GM06990 (cell line): ENCODE data around the gene WDR45B.

ENCODE experiments used
- DNase-seq: peaks from one replicate; pipeline ENCODE4 v3.0.0-alpha.2; 2011; ENCODE audit not compliant: insufficient read length; ENCODE audit errors: extremely low read depth
- H3K27me3 ChIP-seq: replicated peaks from 2 replicates; pipeline ENCODE4 v1.6.0; 2011; ENCODE audit warnings: low read length; ENCODE audit not compliant: control insufficient read depth, insufficient read depth
- H3K36me3 ChIP-seq: 2 replicates; pipeline ENCODE4 v1.5.1; 2011; ENCODE audit warnings: low read length; ENCODE audit not compliant: control insufficient read depth, insufficient read depth
- H3K4me3 ChIP-seq: replicated peaks from 2 replicates; pipeline ENCODE4 v1.5.1; 2011; ENCODE audit warnings: low read depth, mild to moderate bottlenecking, control low read depth, low read length
- TF ChIP-seq, protein P1 (sequence below): IDR thresholded peaks from 2 replicates; pipeline ENCODE4 v1.5.1; 2011; ENCODE audit warnings: low read length, control low read depth, mild to moderate bottlenecking, inconsistent platforms; ENCODE audit not compliant: insufficient read depth, poor library complexity, severe bottlenecking

WDR45B gene

DNA sequence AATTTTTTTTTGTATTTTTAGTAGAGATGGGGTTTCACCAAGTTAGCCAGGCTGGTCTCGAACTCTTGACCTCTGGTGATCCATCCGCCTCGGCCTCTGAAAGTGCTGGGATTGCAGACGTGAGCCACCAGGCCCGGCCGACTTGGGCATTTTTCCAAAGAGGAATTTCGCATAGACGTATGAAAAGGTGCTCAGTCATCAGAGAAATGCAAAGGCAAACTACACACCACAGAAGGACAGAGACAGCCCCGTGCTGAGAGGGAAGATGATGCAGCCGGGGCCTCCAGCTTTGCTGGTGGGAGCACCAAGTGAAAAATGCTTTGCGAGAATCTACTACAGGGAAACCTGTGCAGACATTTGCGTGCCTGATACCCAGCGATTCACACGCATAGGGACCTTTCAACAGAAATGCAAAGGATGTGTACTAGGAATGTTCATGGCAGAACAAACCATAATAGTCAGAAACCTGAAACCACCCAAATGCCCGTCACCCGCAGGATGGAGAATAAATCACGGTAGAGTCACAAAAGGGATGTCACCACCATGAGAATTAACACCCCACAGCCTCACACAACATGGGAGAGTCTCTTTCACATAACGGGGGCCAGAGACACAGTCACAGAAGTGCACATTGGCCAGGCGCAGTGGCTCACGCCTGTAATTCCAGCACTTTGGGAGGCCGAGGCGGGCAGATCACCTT, 45.1 kb upstream of the WDR45B start:
- Histone ChIP-seq H3K36me3 (no peaks in the 10 kb centered on the region), H3K4me3 (no peak overlapping the region), H3K27me3 (no peaks in the 10 kb centered on the region)
- DNase-seq: no peak
- TF ChIP-seq, protein P1, sequence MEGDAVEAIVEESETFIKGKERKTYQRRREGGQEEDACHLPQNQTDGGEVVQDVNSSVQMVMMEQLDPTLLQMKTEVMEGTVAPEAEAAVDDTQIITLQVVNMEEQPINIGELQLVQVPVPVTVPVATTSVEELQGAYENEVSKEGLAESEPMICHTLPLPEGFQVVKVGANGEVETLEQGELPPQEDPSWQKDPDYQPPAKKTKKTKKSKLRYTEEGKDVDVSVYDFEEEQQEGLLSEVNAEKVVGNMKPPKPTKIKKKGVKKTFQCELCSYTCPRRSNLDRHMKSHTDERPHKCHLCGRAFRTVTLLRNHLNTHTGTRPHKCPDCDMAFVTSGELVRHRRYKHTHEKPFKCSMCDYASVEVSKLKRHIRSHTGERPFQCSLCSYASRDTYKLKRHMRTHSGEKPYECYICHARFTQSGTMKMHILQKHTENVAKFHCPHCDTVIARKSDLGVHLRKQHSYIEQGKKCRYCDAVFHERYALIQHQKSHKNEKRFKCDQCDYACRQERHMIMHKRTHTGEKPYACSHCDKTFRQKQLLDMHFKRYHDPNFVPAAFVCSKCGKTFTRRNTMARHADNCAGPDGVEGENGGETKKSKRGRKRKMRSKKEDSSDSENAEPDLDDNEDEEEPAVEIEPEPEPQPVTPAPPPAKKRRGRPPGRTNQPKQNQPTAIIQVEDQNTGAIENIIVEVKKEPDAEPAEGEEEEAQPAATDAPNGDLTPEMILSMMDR: no peak

DNA sequence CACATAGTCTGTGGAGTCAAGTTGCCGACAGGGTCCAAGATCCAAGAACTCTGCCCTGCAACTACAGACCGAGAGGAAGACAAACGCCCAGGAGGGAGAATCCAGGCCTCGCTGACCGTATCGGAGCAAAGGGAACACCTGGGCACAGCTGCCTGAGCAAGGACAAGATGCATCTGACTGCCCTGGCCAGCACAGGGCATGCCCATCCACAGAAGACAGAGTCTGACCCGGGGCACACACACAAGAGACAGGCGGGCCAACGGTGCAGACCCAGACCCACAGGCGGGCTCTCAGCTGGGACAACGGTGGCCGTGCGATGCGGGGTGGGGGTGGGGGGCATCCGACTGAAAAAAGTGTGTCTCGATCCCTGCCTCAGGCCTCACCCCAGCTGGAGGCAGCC, 44.0 kb upstream of the WDR45B start:
- no peak for DNase-seq
- H3K27me3 ChIP-seq: no peaks in the 10 kb centered on the region

DNA sequence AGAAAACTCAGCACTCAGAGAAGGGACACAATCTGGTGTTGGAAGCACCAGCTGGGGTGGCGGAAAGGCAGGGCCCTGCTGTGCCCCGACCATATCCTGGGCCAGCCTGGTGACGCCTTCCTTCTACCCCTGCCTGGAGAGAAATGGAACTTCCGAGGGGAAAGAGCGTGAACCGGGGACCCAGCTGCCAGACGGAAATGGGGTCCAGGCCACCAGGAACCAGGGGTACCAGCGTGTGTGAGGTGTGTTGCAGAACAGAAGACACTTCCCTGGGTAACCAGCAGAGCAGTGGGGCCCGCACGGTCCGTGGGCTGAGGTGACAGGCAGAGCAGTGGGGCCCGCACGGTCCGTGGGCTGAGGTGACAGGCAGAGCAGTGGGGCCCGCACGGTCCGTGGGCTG, 43.5 kb upstream of the WDR45B start:
- H3K36me3 ChIP-seq: no peaks in the 10 kb centered on the region

More for the DNA sequence above, 44.0 kb upstream of the WDR45B start:
- H3K4me3 ChIP-seq: no peak overlapping the region
- TF ChIP-seq, protein P1: no peak
- no peaks in the 10 kb centered on the region for H3K36me3 ChIP-seq

DNA sequence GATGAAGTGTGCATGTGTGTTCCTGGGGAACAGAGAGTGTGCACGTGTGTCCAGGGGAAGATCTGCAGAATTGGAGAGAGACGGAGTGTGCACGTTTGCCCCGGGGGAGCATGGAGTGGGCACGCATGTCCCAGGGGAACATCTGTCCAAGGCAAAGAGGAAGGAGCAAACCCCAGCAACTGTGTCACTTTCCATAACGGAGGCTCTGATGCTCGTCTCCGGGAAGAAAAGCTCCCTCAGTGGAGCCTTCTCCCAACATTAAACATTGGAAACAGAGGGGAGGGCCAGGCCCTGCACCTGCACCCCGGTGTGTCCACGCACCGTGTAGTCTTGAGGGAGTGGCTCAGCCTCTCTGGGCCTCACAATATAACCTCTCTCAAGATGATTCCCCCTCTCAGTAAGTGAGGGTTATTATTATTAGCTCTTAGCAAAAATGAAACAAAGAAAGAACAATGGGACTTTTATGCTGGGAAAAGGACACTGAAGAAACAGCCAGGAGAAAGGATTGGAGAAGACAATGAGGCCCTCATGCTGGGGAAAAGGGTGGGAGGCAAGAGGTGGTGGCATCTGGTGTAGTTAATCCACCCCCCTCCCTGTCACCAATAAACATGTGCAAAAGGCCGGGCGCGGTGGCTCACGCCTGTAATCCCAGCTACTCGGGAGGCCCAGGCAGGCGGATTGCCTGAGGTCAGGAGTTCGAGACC, 42.7 kb upstream of the WDR45B start:
- H3K36me3 ChIP-seq: no peaks in the 10 kb centered on the region
- no peaks in the 10 kb centered on the region for H3K27me3 ChIP-seq
- TF ChIP-seq, protein P1: no peak
- DNase-seq: no peak
- H3K4me3 ChIP-seq: no peak overlapping the region

More for the DNA sequence above, 43.5 kb upstream of the WDR45B start:
- no peak overlapping the region for H3K4me3 ChIP-seq
- DNase-seq: no peak
- no peaks in the 10 kb centered on the region for H3K27me3 ChIP-seq
- TF ChIP-seq, protein P1: no peak

DNA sequence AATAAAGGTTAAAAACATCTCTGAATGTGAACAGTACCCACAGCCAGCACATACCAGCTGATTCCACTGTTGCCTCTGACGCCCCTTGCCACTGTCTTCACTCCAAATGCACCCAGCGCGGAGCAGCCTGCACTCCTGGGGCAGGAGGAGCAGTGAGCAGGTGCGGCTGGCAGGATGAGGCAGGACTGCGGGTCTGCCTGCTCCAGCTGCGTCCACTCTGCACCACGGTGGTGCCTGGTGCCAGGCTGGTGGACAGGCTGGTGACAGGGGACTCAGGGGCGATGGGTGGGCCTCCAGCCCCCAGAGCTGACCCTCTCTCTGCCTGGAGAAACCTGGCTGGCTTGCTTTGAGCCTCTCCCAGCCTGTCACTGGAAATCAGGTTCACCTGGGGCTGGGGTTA, 40.8 kb upstream of the WDR45B start:
- H3K27me3 ChIP-seq: no peaks in the 10 kb centered on the region
- no peak for DNase-seq
- H3K36me3 ChIP-seq: no peaks in the 10 kb centered on the region
- TF ChIP-seq, protein P1: no peak
- no peak overlapping the region for H3K4me3 ChIP-seq
